H1 (cell line): Measurements from ENCODE around the gene NIN. TPM values are rescaled to one million over a fixed set of nuclear protein-coding genes. Genes with fewer than 3 reads are reported as not detected.

Source experiments
- KDM1A ChIP-seq: fragments of 200-600, 300-600 bp; sonication (generic); IDR thresholded peaks from 2 replicates; pipeline ENCODE4 v1.7.1; 2016; ENCODE audit warnings: mild to moderate bottlenecking, low read length, borderline replicate concordance
- polyA plus RNA-seq, 7 experiments: library from polyadenylated mRNA; depleted of rRNA in 3 of 7; stranded (reverse) in 5 of 7; unstranded in 2 of 7; fragments of >200 nt in 5 of 7; fragments of 200-250 nt in 2 of 7; gene quantifications; 1 replicate in 5 of 7; 2 replicates in 1 of 7; 4 replicates in 1 of 7; pipeline versions ENCODE4 v1.2.1 to v1.2.3, GENCODE V29; 2011 to 2013; ENCODE audit warnings: missing spikeins in 2 of 7, mixed read lengths in 2 of 7
- total RNA-seq: library from RNA; stranded (reverse); fragmentation: NEBNext Ultra II Directional; extraction: Animal tissue kit (Norgen Biotek cat#: 25700); gene quantifications from 2 replicates; pipeline ENCODE4 v1.2.1, GENCODE V29; 2021

The NIN gene
- total and polyA plus RNA-seq, 2 of the 8 experiments (the other 6 are each of a cell fraction or from before 2014, with no cell fraction given) = 3.2 to 21.3 TPM

DNA sequence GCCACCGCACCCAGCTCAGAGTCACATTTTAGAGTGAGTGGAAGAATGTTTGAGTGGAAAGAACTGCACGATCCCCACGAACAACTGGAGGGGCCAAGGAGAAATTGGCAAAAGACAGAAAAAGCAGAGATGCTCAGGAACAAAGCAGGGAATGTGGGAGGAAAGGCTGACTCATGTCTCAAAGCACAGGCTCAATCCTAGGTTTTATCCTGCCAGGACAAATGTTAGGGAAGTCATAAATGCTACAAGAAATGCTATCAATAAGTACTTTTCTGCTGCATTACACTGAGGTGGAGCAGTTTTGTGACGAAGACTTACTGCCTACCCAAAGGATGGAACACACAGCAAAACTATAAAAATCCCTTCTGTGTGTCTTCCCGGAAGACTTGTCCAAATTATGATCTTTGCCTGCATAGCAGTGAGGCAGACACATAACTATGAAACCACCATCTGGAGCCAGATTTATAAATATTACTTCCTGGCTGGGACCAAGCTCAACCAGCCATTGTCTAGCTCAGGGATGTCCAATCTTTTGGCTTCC, 26.7 kb downstream of the NIN start (continued):
- no peak for TF ChIP-seq KDM1A
